ENCODE results near the gene PLEKHA7. TPM values are rescaled to one million over a fixed set of nuclear protein-coding genes. Genes with fewer than 3 reads are reported as not detected.

The PLEKHA7 gene
- total RNA-seq, 6 experiments from 2014 or later, result 12.7 to 26.7 (median 21.5) TPM

GRCh38 chr11:16933291-16933690 is 80.9 kb downstream of the PLEKHA7 start:
- no peak for ATAC-seq
- no peak overlapping the region for H3K4me3 ChIP-seq
- H3K9me3 ChIP-seq, result no peaks in the 10 kb centered on the region
- no peak for DNase-seq
- intact Hi-C loops (cut with DNase I), result no loop called here
- no peak overlapping the region for H3K27ac ChIP-seq
- 33% methylated on average over 1 of the region's 1 CpG for WGBS (ENCODE audit: insufficient coverage, low coverage, low lambda C conversion rate, missing lambda C conversion rate)
- TF ChIP-seq POLR2A (IDR thresholded peaks at IDR 0.05) (no peak), CTCF (IDR thresholded peaks at IDR 0.05) (no peak)
- H3K4me1 ChIP-seq, result peaks cover 0 to 25% (median 9%) of the 10 kb centered on the region in 4 donors
- no peaks in the 10 kb centered on the region for H3K36me3 ChIP-seq
- H3K27me3 ChIP-seq, result no peaks in the 10 kb centered on the region

GRCh38 chr11:16928044-16928443 is 86.2 kb downstream of the PLEKHA7 start:
- DNase-seq (no peak), ATAC-seq (no peak)
- Histone ChIP-seq H3K27ac (no peak overlapping the region), H3K36me3 (no peaks in the 10 kb centered on the region), H3K4me1 (peaks cover 0 to 22% (median 5%) of the 10 kb centered on the region in 4 donors), H3K27me3 (no peaks in the 10 kb centered on the region), H3K9me3 (no peaks in the 10 kb centered on the region), H3K4me3 (no peak overlapping the region)
- WGBS (ENCODE audit: insufficient coverage, low coverage, low lambda C conversion rate, missing lambda C conversion rate), result 49% methylated on average over 2 of the region's 4 CpGs
- TF ChIP-seq CTCF (IDR thresholded peaks at IDR 0.05), result no peak
- no peak for TF ChIP-seq POLR2A (IDR thresholded peaks at IDR 0.05)
- intact Hi-C loops (cut with DNase I), result no loop called here

GRCh38 chr11:16926883-16927626 is 87.2 kb downstream of the PLEKHA7 start:
- Histone ChIP-seq H3K4me1 (peaks cover 0 to 22% (median 5%) of the 10 kb centered on the region in 4 donors), H3K9me3 (no peaks in the 10 kb centered on the region), H3K4me3 (no peak overlapping the region), H3K27me3 (no peaks in the 10 kb centered on the region), H3K36me3 (no peaks in the 10 kb centered on the region), H3K27ac (no peak overlapping the region)
- intact Hi-C loops (cut with DNase I), result no loop called here
- DNase-seq (no peak), ATAC-seq (no peak)
- WGBS (ENCODE audit: insufficient coverage, low coverage, low lambda C conversion rate, missing lambda C conversion rate), result 77% methylated on average over 7 of the region's 9 CpGs
- TF ChIP-seq POLR2A (IDR thresholded peaks at IDR 0.05) (no peak), CTCF (IDR thresholded peaks at IDR 0.05) (no peak)

- ATAC-seq, result peak; percentile 68 to 81 (median 72)
- peak; percentile 52 to 61 (median 52) for DNase-seq
- TF ChIP-seq POLR2A (IDR thresholded peaks at IDR 0.05) (no peak), CTCF (IDR thresholded peaks at IDR 0.05) (no peak)
- no peaks in the 10 kb centered on the region for H3K9me3 ChIP-seq
- peaks cover 0 to 22% (median 5%) of the 10 kb centered on the region in 4 donors for H3K4me1 ChIP-seq
- no peaks in the 10 kb centered on the region for H3K36me3 ChIP-seq
- H3K4me3 ChIP-seq, result peak overlapping the region; percentile 44 to 46 (median 45)
- intact Hi-C loops (cut with DNase I), result no loop called here
- H3K27ac ChIP-seq, result no peak overlapping the region
- no peaks in the 10 kb centered on the region for H3K27me3 ChIP-seq
- 1% methylated on average over 10 of the region's 52 CpGs for WGBS (ENCODE audit: insufficient coverage, low coverage, low lambda C conversion rate, missing lambda C conversion rate)
Measured at GRCh38 chr11:16925561-16926065, 88.6 kb downstream of the PLEKHA7 start.

All from right lobe of liver (tissue), 6 donors.